IMR-90 (cell line): Measurements from ENCODE around the gene STRN4. TPM values are rescaled to one million over a fixed set of nuclear protein-coding genes. Genes with fewer than 3 reads are reported as not detected.

Experiments
- ATAC-seq: fragments of 200-7000 bp; cut with Tn5 transposase; 2 replicates; pipeline ENCODE4 v1.9.1; 2020; ENCODE audit warnings: low read depth, mild to moderate bottlenecking, moderate library complexity
- BruUV-seq: library from RNA; stranded (reverse); fragments of 400-500 nt; replicated peaks from 2 replicates; lab custom pipeline; 2021; lab: Mats Ljungman, UMichigan
- CTCF ChIA-PET: fragments of 300-600 bp; formaldehyde crosslinking; extraction: SDS; loops from one replicate; lab custom pipeline; 2021; ENCODE audit warnings: antibody characterized with exemption; lab: Yijun Ruan, JAX
- POLR2A ChIA-PET: fragments of 300-600 bp; sonication (Branson Sonifier 250); formaldehyde crosslinking; loops from one replicate; lab custom pipeline; 2022; ENCODE audit warnings: antibody characterized with exemption; ENCODE audit not compliant: unreplicated experiment; lab: Charles Lee
- DNase-seq: peaks from one replicate; pipeline ENCODE4 v3.0.0; 2013
- H2AFZ ChIP-seq: replicated peaks from 2 replicates; pipeline ENCODE3; 2013; ENCODE audit warnings: low read length, mild to moderate bottlenecking; ENCODE audit not compliant: poor library complexity
- H2AK5ac ChIP-seq: 2 replicates; pipeline ENCODE4 v1.6.1; 2013; ENCODE audit warnings: low read depth, low read length, inconsistent platforms
- H2AK9ac ChIP-seq: replicated peaks from 2 replicates; pipeline ENCODE3; 2013; ENCODE audit warnings: mild to moderate bottlenecking, low read depth, low read length, moderate library complexity; ENCODE audit not compliant: poor library complexity
- H2BK120ac ChIP-seq: 2 replicates; pipeline ENCODE4 v1.6.1; 2013; ENCODE audit warnings: low read depth, low read length, inconsistent platforms
- H2BK15ac ChIP-seq: 3 replicates; pipeline ENCODE4 v1.6.1; 2013; ENCODE audit warnings: low read depth, low read length, inconsistent platforms
- H2BK20ac ChIP-seq: 2 replicates; pipeline ENCODE4 v1.6.1; 2013; ENCODE audit warnings: low read depth, mild to moderate bottlenecking, inconsistent platforms, low read length, moderate library complexity
- H2BK5ac ChIP-seq: 2 replicates; pipeline ENCODE4 v1.6.1; 2013; ENCODE audit warnings: mild to moderate bottlenecking, low read depth, low read length, inconsistent platforms; ENCODE audit not compliant: poor library complexity, severe bottlenecking
- H3K14ac ChIP-seq: replicated peaks from 2 replicates; pipeline ENCODE4 v1.6.1; 2013; ENCODE audit warnings: low read depth, low read length, inconsistent platforms
- H3K18ac ChIP-seq: 2 replicates; pipeline ENCODE4 v1.6.1; 2013; ENCODE audit warnings: low read depth, low read length, control low read depth
- H3K23ac ChIP-seq: 2 replicates; pipeline ENCODE4 v1.6.1; 2013; ENCODE audit warnings: low read depth, low read length, inconsistent platforms
- H3K27ac ChIP-seq: 2 replicates; pipeline ENCODE4 v1.5.1; 2013; ENCODE audit warnings: mild to moderate bottlenecking, control low read depth, low read length; ENCODE audit not compliant: insufficient read depth
- H3K27me3 ChIP-seq: 2 replicates; pipeline ENCODE4 v1.6.1; 2013; ENCODE audit warnings: low read length; ENCODE audit not compliant: control insufficient read depth, insufficient read depth
- H3K36me3 ChIP-seq: 2 replicates; pipeline ENCODE4 v1.6.1; 2013; ENCODE audit warnings: low read length, mixed read lengths; ENCODE audit not compliant: control insufficient read depth, insufficient read depth
- H3K4ac ChIP-seq: 2 replicates; pipeline ENCODE4 v1.6.1; 2013; ENCODE audit warnings: low read depth, low read length, inconsistent platforms
- H3K4me1 ChIP-seq: 2 replicates; pipeline ENCODE4 v1.6.1; 2013; ENCODE audit warnings: low read length, mixed read lengths; ENCODE audit not compliant: control insufficient read depth, insufficient read depth
- H3K4me2 ChIP-seq: 2 replicates; pipeline ENCODE4 v1.6.1; 2013; ENCODE audit warnings: low read depth, mild to moderate bottlenecking, control low read depth, low read length, moderate library complexity
- H3K4me3 ChIP-seq: 2 replicates; pipeline ENCODE4 v1.5.1; 2013; ENCODE audit warnings: low read depth, mild to moderate bottlenecking, control low read depth, low read length, moderate library complexity; ENCODE audit not compliant: insufficient read depth
- H3K56ac ChIP-seq: 2 replicates; pipeline ENCODE4 v1.6.1; 2013; ENCODE audit warnings: low read length, inconsistent platforms; ENCODE audit not compliant: insufficient read depth; ENCODE audit errors: extremely low read depth
- H3K79me1 ChIP-seq, 2 experiments: 2 replicates each; pipeline ENCODE4 v1.6.1; 2013; ENCODE audit warnings: low read length in 2 of 2, inconsistent platforms in 1 of 2, low read depth in 1 of 2
- H3K9ac ChIP-seq: 2 replicates; pipeline ENCODE4 v1.6.1; 2013; ENCODE audit warnings: low read depth, low read length, control low read depth
- H3K9me1 ChIP-seq: 2 replicates; pipeline ENCODE4 v1.6.1; 2013; ENCODE audit warnings: low read length, inconsistent platforms; ENCODE audit not compliant: insufficient read depth
- H3K9me3 ChIP-seq: 2 replicates; pipeline ENCODE4 v1.6.1; 2013; ENCODE audit warnings: low read length; ENCODE audit not compliant: control insufficient read depth, insufficient read depth
- H4K20me1 ChIP-seq: 2 replicates; pipeline ENCODE4 v1.6.1; 2013; ENCODE audit warnings: low read length, inconsistent platforms; ENCODE audit not compliant: insufficient read depth
- H4K5ac ChIP-seq: 2 replicates; pipeline ENCODE4 v1.6.1; 2013; ENCODE audit warnings: mild to moderate bottlenecking, low read depth, low read length, control low read depth
- H4K8ac ChIP-seq, 2 experiments: 2 replicates each; pipeline ENCODE4 v1.6.1; 2013; ENCODE audit warnings: low read depth in 2 of 2, low read length in 2 of 2, control low read depth in 1 of 2, inconsistent platforms in 1 of 2
- H4K91ac ChIP-seq: 2 replicates; pipeline ENCODE4 v1.6.1; 2013; ENCODE audit warnings: low read depth, low read length, inconsistent platforms; ENCODE audit not compliant: insufficient read depth
- CHD1 ChIP-seq: IDR thresholded peaks from 2 replicates; pipeline ENCODE4 v1.6.1; 2012; ENCODE audit warnings: low read depth, low read length, improper control_type of control experiment
- CTCF ChIP-seq: conservative IDR thresholded peaks from 2 replicates; pipeline ENCODE4 v1.5.1; 2012; ENCODE audit warnings: mild to moderate bottlenecking, low read depth, low read length, improper control_type of control experiment
- ELK1 ChIP-seq: fragments of 150-350 bp; IDR thresholded peaks from 2 replicates; pipeline ENCODE4 v1.6.1; 2016; ENCODE audit warnings: low read depth, mild to moderate bottlenecking, low read length, moderate library complexity, borderline replicate concordance
- FOS ChIP-seq: fragments of 150-350 bp; IDR thresholded peaks from 2 replicates; pipeline ENCODE4 v1.6.1; 2016; ENCODE audit warnings: low read depth, low read length
- MAFK ChIP-seq: IDR thresholded peaks from 2 replicates; pipeline ENCODE4 v1.6.1; 2012; ENCODE audit warnings: low read depth, low read length, improper control_type of control experiment
- MAZ ChIP-seq: IDR thresholded peaks from 2 replicates; pipeline ENCODE4 v1.6.1; 2012; ENCODE audit warnings: low read depth, mild to moderate bottlenecking, low read length, improper control_type of control experiment, moderate library complexity, borderline replicate concordance
- MXI1 ChIP-seq: IDR thresholded peaks from 2 replicates; pipeline ENCODE4 v1.6.1; 2012; ENCODE audit warnings: low read depth, mild to moderate bottlenecking, low read length, moderate library complexity, borderline replicate concordance
- POLR2A ChIP-seq: IDR thresholded peaks from 2 replicates; pipeline ENCODE4 v1.6.1; 2012; ENCODE audit warnings: mild to moderate bottlenecking, low read depth, low read length
- WGBS, 2 experiments: methylation state at CpG; one replicate each; pipeline versions ENCODE4 v1.1.5 to v1.1.7; 2013; ENCODE audit warnings: missing lambda C conversion rate in 2 of 2; ENCODE audit not compliant: insufficient read length in 1 of 2; ENCODE audit errors: extremely low coverage in 2 of 2; 5-methylcytosine and 5-hydroxymethylcytosine counted together
- dilution Hi-C: fragments of 300-500 bp; cut with HindIII; formaldehyde crosslinking; loops from one replicate; pipeline ENCODE4 v1.14.3; 2018; ENCODE audit warnings: low sequenced_read_pairs; ENCODE audit not compliant: unreplicated experiment
- in situ Hi-C: fragments of 300-500 bp; cut with MboI; formaldehyde crosslinking; loops from 3 replicates; pipeline ENCODE4 v1.14.3; 2019; ENCODE audit warnings: low sequenced_read_pairs, inconsistent platforms, mixed read lengths
- intact Hi-C: fragments of 100-400 bp; cut with micrococcal nuclease; formaldehyde crosslinking; loops from 2 replicates; pipeline ENCODE4 v1.10.0; 2022
- polyA plus RNA-seq, 3 experiments: library from polyadenylated mRNA; depleted of rRNA; stranded (reverse); fragments of >200 nt; gene quantifications; 2 replicates each; pipeline ENCODE4 v1.2.3, GENCODE V29; 2012; ENCODE audit warnings: low replicate concordance in 1 of 3
- total RNA-seq: library from RNA; depleted of rRNA; stranded (reverse); fragments of >200 nt; gene quantifications from 2 replicates; pipeline ENCODE4 v1.2.3, GENCODE V29; 2012
- TF ChIP-seq, protein P1 (sequence below): fragments of 150-350 bp; IDR thresholded peaks from 2 replicates; pipeline ENCODE4 v1.6.1; 2017; ENCODE audit warnings: mild to moderate bottlenecking, antibody characterized with exemption, low read length, low read depth

Gene STRN4
- total and polyA plus RNA-seq, 2 of the 4 experiments (the other 2 are of a cell fraction) = 36.7 to 112 TPM

DNA sequence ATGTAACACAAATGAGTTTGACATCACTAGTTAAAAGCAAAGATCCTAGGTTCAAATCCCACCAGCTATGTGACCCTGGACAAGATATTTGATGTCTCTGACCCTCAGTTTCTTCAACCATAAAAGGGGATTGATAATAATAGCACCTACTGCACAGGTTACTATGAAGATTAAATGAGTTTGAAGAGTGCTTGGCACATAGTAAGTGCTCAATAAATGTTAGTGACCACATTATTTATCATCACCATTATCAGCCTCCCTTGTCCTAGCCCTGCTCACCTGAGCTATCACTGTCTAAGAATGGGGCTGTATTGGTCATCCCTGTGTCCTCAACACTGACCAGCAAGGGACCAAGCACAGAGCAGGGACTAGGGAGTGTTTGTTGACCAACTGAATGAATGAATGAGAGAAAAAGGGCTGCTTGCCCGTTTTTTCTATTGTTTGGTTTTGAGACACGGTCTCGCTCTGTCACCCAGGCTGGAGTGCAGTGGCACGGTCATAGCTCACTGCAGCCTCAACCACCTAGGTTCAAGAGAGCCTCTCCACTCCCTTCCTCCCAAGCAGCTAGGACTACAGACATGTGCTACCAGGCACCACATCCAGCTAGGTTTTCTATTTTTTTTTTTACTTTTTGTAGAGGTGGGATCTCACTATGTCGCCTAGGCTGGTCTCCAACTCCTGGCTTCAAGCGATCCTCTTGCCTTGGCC is 58.7 kb downstream of the STRN4 start:
- no peak overlapping the region for H3K4ac ChIP-seq
- no peaks in the 10 kb centered on the region for H3K4me1 ChIP-seq
- intact Hi-C loops (no loop called here), dilution Hi-C loops (no loop called here), in situ Hi-C loops (no loop called here)
- no peak overlapping the region for H3K56ac ChIP-seq
- ChIA-PET POLR2A (no interaction called here), CTCF (interaction anchor here (0.6 kb wide), 1 partner anchor 7 kb away, joined by 3 read pairs; no protein-coding TSS in a partner anchor)
- H4K8ac ChIP-seq = no peak overlapping the region
- no peak overlapping the region for H2BK120ac ChIP-seq
- no peak overlapping the region for H2BK20ac ChIP-seq
- no peak overlapping the region for H3K18ac ChIP-seq
- no peak overlapping the region for H3K27ac ChIP-seq
- H3K23ac ChIP-seq = no peak overlapping the region
- DNase-seq (no peak), ATAC-seq (no peak)
- no peaks in the 10 kb centered on the region for H3K9me3 ChIP-seq
- H3K9me1 ChIP-seq = no peaks in the 10 kb centered on the region
- BruUV-seq = no TSS peak
- H4K91ac ChIP-seq = no peak overlapping the region
- H2AFZ ChIP-seq = no peak overlapping the region
- WGBS, 2 experiments = 95% methylated on average over 4 of the region's 6 CpGs; no CpG with 5 or more reads in 1 of the 2 experiments
- peaks cover 4 to 7% of the 10 kb centered on the region in 2 experiments; a peak in 1 of 4 replicates for H3K79me1 ChIP-seq
- H2AK9ac ChIP-seq = no peak overlapping the region
- H3K4me3 ChIP-seq = no peak overlapping the region
- H3K27me3 ChIP-seq = no peaks in the 10 kb centered on the region
- no peak overlapping the region for H3K14ac ChIP-seq
- H3K4me2 ChIP-seq = no peak overlapping the region
- TF ChIP-seq POLR2A (no peak), MXI1 (no peak), MAZ (no peak), CTCF (no peak), MAFK (no peak), FOS (no peak), ELK1 (no peak), CHD1 (no peak)
- TF ChIP-seq, protein P1, sequence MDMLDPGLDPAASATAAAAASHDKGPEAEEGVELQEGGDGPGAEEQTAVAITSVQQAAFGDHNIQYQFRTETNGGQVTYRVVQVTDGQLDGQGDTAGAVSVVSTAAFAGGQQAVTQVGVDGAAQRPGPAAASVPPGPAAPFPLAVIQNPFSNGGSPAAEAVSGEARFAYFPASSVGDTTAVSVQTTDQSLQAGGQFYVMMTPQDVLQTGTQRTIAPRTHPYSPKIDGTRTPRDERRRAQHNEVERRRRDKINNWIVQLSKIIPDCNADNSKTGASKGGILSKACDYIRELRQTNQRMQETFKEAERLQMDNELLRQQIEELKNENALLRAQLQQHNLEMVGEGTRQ = no peak
- no peak overlapping the region for H2BK15ac ChIP-seq
- no peak overlapping the region for H3K9ac ChIP-seq
- no peak overlapping the region for H4K5ac ChIP-seq
- H4K20me1 ChIP-seq = no peaks in the 10 kb centered on the region
- H2BK5ac ChIP-seq = no peak overlapping the region
- H3K36me3 ChIP-seq = peaks cover 74% of the 10 kb centered on the region
- no peak overlapping the region for H2AK5ac ChIP-seq
